Natural killer cell (primary cell): ENCODE measurements around the gene GRHL3. TPM values are rescaled to one million over a fixed set of nuclear protein-coding genes. Genes with fewer than 3 reads are reported as not detected.

Experiments
- ATAC-seq, 3 donors: fragments of 150-1000 bp in 2 of 3; fragments of 200-7000 bp in 1 of 3; cut with Tn5 transposase; 1 replicate in 1 of 3; 2 replicates in 2 of 3; pipeline ENCODE4 v1.10.0; 2021; ENCODE audit warnings: mild to moderate bottlenecking in 2 of 3, moderate library complexity in 2 of 3
- DNase-seq, 2 donors: peaks; one replicate each; pipeline versions ENCODE4 v3.0.0 to v3.0.0-alpha.2; 2013 to 2021; ENCODE audit warnings: mixed read lengths in 1 of 2
- H3K27ac ChIP-seq: one replicate; pipeline ENCODE4 v1.5.1; 2013; ENCODE audit warnings: mild to moderate bottlenecking, low read length
- H3K27me3 ChIP-seq: one replicate; pipeline ENCODE4 v1.6.1; 2013; ENCODE audit warnings: low read length; ENCODE audit not compliant: control insufficient read depth, insufficient read depth
- H3K36me3 ChIP-seq: one replicate; pipeline ENCODE4 v1.6.1; 2013; ENCODE audit warnings: low read length; ENCODE audit not compliant: control insufficient read depth, insufficient read depth
- H3K4me1 ChIP-seq: one replicate; pipeline ENCODE4 v1.6.1; 2013; ENCODE audit warnings: low read length; ENCODE audit not compliant: control insufficient read depth, insufficient read depth
- H3K4me3 ChIP-seq: one replicate; pipeline ENCODE4 v1.5.1; 2013; ENCODE audit warnings: low read length
- H3K9me3 ChIP-seq: one replicate; pipeline ENCODE4 v1.6.1; 2013; ENCODE audit warnings: low read length; ENCODE audit not compliant: control insufficient read depth, insufficient read depth
- H3K27ac Mint-ChIP-seq, 2 donors: one replicate each; pipeline ENCODE4 v1.8.0; 2022; ENCODE audit warnings: mild to moderate bottlenecking in 2 of 2, mixed read lengths in 2 of 2, moderate library complexity in 1 of 2
- H3K27me3 Mint-ChIP-seq, 2 donors: one replicate each; pipeline ENCODE4 v1.8.0; 2022; ENCODE audit warnings: low read depth in 2 of 2, mixed read lengths in 2 of 2
- H3K36me3 Mint-ChIP-seq: one replicate; pipeline ENCODE4 v1.8.0; 2022; ENCODE audit warnings: mixed read lengths
- H3K4me1 Mint-ChIP-seq, 2 donors: one replicate each; pipeline ENCODE4 v1.8.0; 2022; ENCODE audit warnings: mixed read lengths in 2 of 2
- H3K4me3 Mint-ChIP-seq: one replicate; pipeline ENCODE4 v1.8.0; 2022; ENCODE audit warnings: mild to moderate bottlenecking, moderate library complexity, mixed read lengths
- H3K9me3 Mint-ChIP-seq, 2 donors: one replicate each; pipeline ENCODE4 v1.8.0; 2022; ENCODE audit warnings: mixed read lengths in 2 of 2
- CTCF ChIP-seq: fragments of 200-600 bp; IDR thresholded peaks from one replicate; pipeline ENCODE4 v1.8.0; 2022; ENCODE audit warnings: antibody characterized with exemption
- WGBS: methylation state at CpG from one replicate; pipeline ENCODE4 v1.1.7; 2013; ENCODE audit warnings: missing lambda C conversion rate; ENCODE audit not compliant: insufficient coverage; 5-methylcytosine and 5-hydroxymethylcytosine counted together
- intact Hi-C: fragments of 100-400 bp; cut with micrococcal nuclease; formaldehyde crosslinking; loops from one replicate; pipeline ENCODE4 v1.14.2; 2022
- total RNA-seq, 4 donors: library from RNA; stranded (reverse); fragments of 120-200 nt in 1 of 4; gene quantifications; one replicate each; pipeline versions ENCODE4 v1.2.3 to v1.2.4, GENCODE V29; 2013 to 2022

GRHL3 gene
- total RNA-seq, 3 donors from 2014 or later (not counting 1 experiment from before 2014, with no cell fraction given) = not detected

GRCh38 chr1:24316645-24317044 is 2.5 kb upstream of the GRHL3 start:
- WGBS = 58% methylated on average over 3 of the region's 3 CpGs
- Histone ChIP-seq H3K9me3 (no peaks in the 10 kb centered on the region), H3K27ac (no peak overlapping the region), H3K4me1 (peaks cover 29% of the 10 kb centered on the region), H3K27me3 (peaks cover 60% of the 10 kb centered on the region), H3K4me3 (no peak overlapping the region), H3K36me3 (no peaks in the 10 kb centered on the region)
- no peak overlapping the region for H3K4me3 Mint-ChIP-seq
- DNase-seq (no peak), ATAC-seq (no peak)
- H3K36me3 Mint-ChIP-seq = no peaks in the 10 kb centered on the region
- H3K9me3 Mint-ChIP-seq = no peaks in the 10 kb centered on the region
- TF ChIP-seq CTCF = no peak
- H3K4me1 Mint-ChIP-seq = peaks cover 26 to 32% of the 10 kb centered on the region in 2 donors
- peaks cover 53 to 56% of the 10 kb centered on the region in 2 donors for H3K27me3 Mint-ChIP-seq
- intact Hi-C loops = no loop called here
- H3K27ac Mint-ChIP-seq = no peak overlapping the region

- intact Hi-C loops = no loop called here
- H3K27ac Mint-ChIP-seq = no peak overlapping the region
- H3K4me3 Mint-ChIP-seq = no peak overlapping the region
- H3K4me1 Mint-ChIP-seq = peaks cover 30 to 36% of the 10 kb centered on the region in 2 donors
- H3K9me3 Mint-ChIP-seq = no peaks in the 10 kb centered on the region
- TF ChIP-seq CTCF = no peak
- H3K27me3 Mint-ChIP-seq = peaks cover 54 to 56% of the 10 kb centered on the region in 2 donors
- ATAC-seq (no peak), DNase-seq (no peak)
- 71% methylated on average over 6 of the region's 6 CpGs for WGBS
- no peaks in the 10 kb centered on the region for H3K36me3 Mint-ChIP-seq
- Histone ChIP-seq H3K27me3 (peaks cover 60% of the 10 kb centered on the region), H3K9me3 (no peaks in the 10 kb centered on the region), H3K4me1 (peaks cover 33% of the 10 kb centered on the region), H3K27ac (no peak overlapping the region), H3K4me3 (no peak overlapping the region), H3K36me3 (no peaks in the 10 kb centered on the region)
Measured at GRCh38 chr1:24317081-24317480, 2.1 kb upstream of the GRHL3 start.

GRCh38 chr1:24317956-24318614 is 1.1 kb upstream of the GRHL3 start:
- no peaks in the 10 kb centered on the region for H3K9me3 ChIP-seq
- Mint-ChIP-seq H3K9me3 (no peaks in the 10 kb centered on the region), H3K27me3 (peaks cover 56 to 59% of the 10 kb centered on the region in 2 donors), H3K27ac (no peak overlapping the region), H3K4me1 (peaks cover 34 to 41% of the 10 kb centered on the region in 2 donors), H3K36me3 (no peaks in the 10 kb centered on the region), H3K4me3 (no peak overlapping the region)
- 39% methylated on average over 2 of the region's 2 CpGs for WGBS
- no peak overlapping the region for H3K27ac ChIP-seq
- peaks cover 66% of the 10 kb centered on the region for H3K27me3 ChIP-seq
- ATAC-seq = no peak
- DNase-seq = no peak
- H3K4me3 ChIP-seq = no peak overlapping the region
- intact Hi-C loops = no loop called here
- peaks cover 40% of the 10 kb centered on the region for H3K4me1 ChIP-seq
- no peak for TF ChIP-seq CTCF
- no peaks in the 10 kb centered on the region for H3K36me3 ChIP-seq
